Measurements from ENCODE around the gene ZNF516. TPM values are rescaled to one million over a fixed set of nuclear protein-coding genes. Genes with fewer than 3 reads are reported as not detected.

ZNF516 gene
- total and polyA plus RNA-seq, 10 of the 15 experiments (the other 5 are each of a cell fraction or from before 2014, with no cell fraction given) = 2.0 to 32.0 (median 8.3) TPM

GRCh38 chr18:76361219-76361618 lies 133.8 kb downstream of the ZNF516 start (continued):
- no peak for TF ChIP-seq ZBTB11 (CRISPR knock-in tag; IDR thresholded peaks at IDR 0.05)

GRCh38 chr18:76359909-76360308 lies 135.1 kb downstream of the ZNF516 start:
- no peak overlapping the region for H3K4me3 ChIP-seq
- no peaks in the 10 kb centered on the region; the same call in 2 of the 3 replicates for H3K9me3 ChIP-seq (replicated peaks; ENCODE audit: control insufficient read depth, insufficient read depth, low read length)
- peaks cover 10% of the 10 kb centered on the region for H3K4me1 ChIP-seq (ENCODE audit: control insufficient read depth, insufficient read depth, low read length)
- CTCF ChIA-PET = interaction anchor here (1.5 kb wide), 1 partner anchor 13 kb away, joined by 3 read pairs; no protein-coding TSS in a partner anchor
- RAD21 ChIA-PET (ENCODE audit: unreplicated experiment) = no interaction called here
- TF ChIP-seq RCOR1 (conservative IDR thresholded peaks at IDR 0.05; ENCODE audit: low read depth, low read length) = no peak
- no peak for TF ChIP-seq EED (IDR thresholded peaks at IDR 0.05; ENCODE audit: low read depth)
- TF ChIP-seq IKZF2 (IDR thresholded peaks at IDR 0.05) = no peak
- no peak for TF ChIP-seq ATF7 (IDR thresholded peaks at IDR 0.05; ENCODE audit: low read depth)
- no peak for TF ChIP-seq ZNF687 (IDR thresholded peaks at IDR 0.05)
- no peak for TF ChIP-seq NFYB (IDR thresholded peaks at IDR 0.05; ENCODE audit: insufficient read depth, low read depth, low read length)
- no peak for TF ChIP-seq MXI1 (IDR thresholded peaks at IDR 0.05; ENCODE audit: low read depth, low read length)
- TF ChIP-seq MTA3 (IDR thresholded peaks at IDR 0.05; ENCODE audit: borderline replicate concordance, low read length) = no peak
- no peak for TF ChIP-seq MLLT1 (IDR thresholded peaks at IDR 0.05)
- TF ChIP-seq ZNF217 (IDR thresholded peaks at IDR 0.05) = no peak
- no peak for TF ChIP-seq JUND (IDR thresholded peaks at IDR 0.05; ENCODE audit: low read depth, low read length)
- in situ Hi-C loops (cut with MboI) (loop anchor here (25.0 kb wide), 1 partner anchor 1723 kb away; no protein-coding TSS in a partner anchor), intact Hi-C loops (cut with micrococcal nuclease; ENCODE audit: unreplicated experiment) (no loop called here)
- H3K27ac ChIP-seq (ENCODE audit: control insufficient read depth, insufficient read depth) = no peak overlapping the region
- FAIRE-seq (no peak), ATAC-seq (no peak), DNase-seq (ENCODE audit: low read depth, low spot score) (no peak)
- H3K9ac ChIP-seq (ENCODE audit: control insufficient read depth, insufficient read depth, low read length) = no peak overlapping the region
- no peaks in the 10 kb centered on the region; the same call in 1 of the 2 replicates for H3K79me2 ChIP-seq (ENCODE audit: control insufficient read depth, insufficient read depth, low read length)
- no peak overlapping the region for H2AFZ ChIP-seq (ENCODE audit: control insufficient read depth, low read depth, low read length)
- no peaks in the 10 kb centered on the region for H4K20me1 ChIP-seq (ENCODE audit: control insufficient read depth, insufficient read depth)
- peaks cover 2 to 11% of the 10 kb centered on the region in 2 experiments; a peak in 3 of 4 replicates for H3K36me3 ChIP-seq (ENCODE audit: control insufficient read depth in 2 of 2, insufficient read depth in 2 of 2, low read length in 1 of 2)
- no TSS peak for BruUV-seq (replicated peaks)
- no peaks in the 10 kb centered on the region for H3K27me3 ChIP-seq (replicated peaks in 1 of 2; ENCODE audit: control insufficient read depth in 2 of 2, insufficient read depth in 2 of 2, low read length in 1 of 2)
- POLR2A ChIA-PET = no interaction called here
- no peak overlapping the region for H3K4me2 ChIP-seq (ENCODE audit: control insufficient read depth, insufficient read depth)
- SMC1A ChIA-PET (ENCODE audit: uncharacterized antibody, unreplicated experiment) = no interaction called here
- 82% methylated on average over 12 of the region's 12 CpGs for WGBS (ENCODE audit: insufficient coverage, insufficient replicate concordance, low lambda C conversion rate, missing lambda C conversion rate)

Data from GM12878 (cell line).